Stomach (tissue), 9 donors: ENCODE measurements around the gene PRXL2A. TPM values are rescaled to one million over a fixed set of nuclear protein-coding genes. Genes with fewer than 3 reads are reported as not detected.

Experiments used
- DNase-seq, 2 donors: peaks; one replicate each; pipeline versions ENCODE4 v3.0.0 to v3.0.0-alpha.2; 2013 to 2019
- H3K27ac ChIP-seq, 5 donors: fragments of 200-600 bp in 4 of 5; sonication (generic) in 4 of 5; one replicate each; pipeline ENCODE4 v1.5.1; 2013 to 2019; ENCODE audit warnings: mild to moderate bottlenecking in 1 of 5, moderate library complexity in 1 of 5
- H3K27me3 ChIP-seq, 3 donors: fragments of 200-600 bp; sonication (generic); one replicate each; pipeline ENCODE4 v1.5.1; 2017 to 2019; ENCODE audit warnings: mixed run types in 1 of 3
- H3K36me3 ChIP-seq, 4 donors: fragments of 200-600 bp; sonication (generic); 1 replicate in 3 of 4; 2 replicates in 1 of 4; pipeline ENCODE4 v1.5.1; 2016 to 2019
- H3K4me1 ChIP-seq, 4 donors: fragments of 200-600 bp; sonication (generic); one replicate each; pipeline ENCODE4 v1.5.1; 2016 to 2019
- H3K4me3 ChIP-seq, 4 donors: fragments of 200-600 bp; sonication (generic) in 3 of 4; one replicate each; pipeline ENCODE4 v1.5.1; 2016 to 2019; ENCODE audit warnings: mild to moderate bottlenecking in 1 of 4
- H3K9me3 ChIP-seq, 4 donors: fragments of 200-600 bp; sonication (generic); one replicate each; pipeline ENCODE4 v1.5.1; 2016 to 2019
- CTCF ChIP-seq, 7 experiments: fragments of 450-650 bp in 4 of 7; fragments of 200-600 bp in 3 of 7; sonication (generic) in 3 of 7; IDR thresholded peaks; one replicate each; pipeline ENCODE4 v1.5.1; 2016 to 2019; ENCODE audit warnings: antibody characterized with exemption in 7 of 7, control low read depth in 2 of 7, mild to moderate bottlenecking in 1 of 7
- EP300 ChIP-seq: sonication (generic); formaldehyde crosslinking; IDR thresholded peaks from one replicate; pipeline ENCODE4 v1.6.1; 2017; ENCODE audit warnings: antibody characterized with exemption
- POLR2A ChIP-seq, 4 donors: fragments of 450-650 bp; IDR thresholded peaks; one replicate each; pipeline ENCODE4 v1.6.1; 2016; ENCODE audit warnings: antibody characterized with exemption in 4 of 4, control low read depth in 2 of 4, mild to moderate bottlenecking in 1 of 4, moderate library complexity in 1 of 4
- POLR2AphosphoS5 ChIP-seq, 3 donors: sonication (generic); formaldehyde crosslinking; IDR thresholded peaks; one replicate each; pipeline ENCODE4 v1.6.1; 2016; ENCODE audit warnings: antibody characterized with exemption in 3 of 3
- WGBS, 5 donors: extraction: QIAGEN DNeasy Blood & Tissue Kit in 3 of 5; methylation state at CpG; one replicate each; pipeline versions ENCODE4 v1.1.5 to v1.1.7; 2013 to 2018; 5-methylcytosine and 5-hydroxymethylcytosine counted together
- intact Hi-C: fragments of 100-400 bp; cut with DNase I; formaldehyde crosslinking; loops from one replicate; pipeline ENCODE4 v1.15.1; 2023; ENCODE audit warnings: low total_unique reads
- polyA plus RNA-seq, 3 donors: library from polyadenylated mRNA; stranded (reverse); fragments of 200-250 nt; gene quantifications; one replicate each; pipeline ENCODE4 v1.2.3, GENCODE V29; 2013
- total RNA-seq, 5 donors: library from RNA; depleted of rRNA; stranded (reverse); fragments of >200 nt; gene quantifications; one replicate each; pipeline versions ENCODE4 v1.1.0 to v1.2.3, GENCODE V29; 2014 to 2016
- donor health status: healthy with polysubstance abuse.
- donor health status: Bipolar disorder and iron deficiency.
- donor health status: healthy.

Gene PRXL2A
- total and polyA plus RNA-seq, 8 donors = 6.7 to 56.8 (median 17.8) TPM

- intact Hi-C loops = no loop called here
- H3K36me3 ChIP-seq = peaks cover 0 to 27% (median 17%) of the 10 kb centered on the region in 4 donors
- no peak for DNase-seq
- TF ChIP-seq POLR2A (IDR thresholded peaks at IDR 0.05) (no peak), CTCF (IDR thresholded peaks at IDR 0.05) (no peak), POLR2AphosphoS5 (IDR thresholded peaks at IDR 0.05) (no peak), EP300 (no peak)
- H3K27me3 ChIP-seq = no peaks in the 10 kb centered on the region
- H3K4me1 ChIP-seq = peaks cover 83 to 100% (median 99%) of the 10 kb centered on the region in 4 donors
- H3K27ac ChIP-seq = peak overlapping the region in 4 of 5 donors; percentile 71 to 91 (median 82)
- WGBS, 5 donors = 78 to 92% (median 90%) methylated on average over 10 of the region's 10 CpGs
- H3K9me3 ChIP-seq = no peaks in the 10 kb centered on the region
- no peak overlapping the region for H3K4me3 ChIP-seq
Measured at GRCh38 chr10:80465839-80466590, 57.7 kb downstream of the PRXL2A start.

- H3K9me3 ChIP-seq = no peaks in the 10 kb centered on the region
- H3K36me3 ChIP-seq = peaks cover 0 to 34% (median 21%) of the 10 kb centered on the region in 4 donors
- no peak overlapping the region for H3K4me3 ChIP-seq
- no peaks in the 10 kb centered on the region for H3K27me3 ChIP-seq
- TF ChIP-seq EP300 (no peak), CTCF (IDR thresholded peaks at IDR 0.05) (no peak), POLR2AphosphoS5 (IDR thresholded peaks at IDR 0.05) (no peak), POLR2A (IDR thresholded peaks at IDR 0.05) (no peak)
- intact Hi-C loops = no loop called here
- peak overlapping the region in 4 of 5 donors; percentile 71 to 91 (median 82) for H3K27ac ChIP-seq
- no peak for DNase-seq
- 54 to 68% (median 68%) methylated on average over 10 of the region's 10 CpGs for WGBS, 5 donors
- H3K4me1 ChIP-seq = peaks cover 83 to 100% (median 99%) of the 10 kb centered on the region in 4 donors
Measured at GRCh38 chr10:80466724-80467326, 58.5 kb downstream of the PRXL2A start.

- WGBS, 5 donors = 45 to 67% (median 46%) methylated on average over 6 of the region's 6 CpGs
- Histone ChIP-seq H3K4me1 (peaks cover 72 to 100% (median 98%) of the 10 kb centered on the region in 4 donors), H3K4me3 (peak overlapping the region in 1 of 4 donors; percentile 27), H3K27ac (peak overlapping the region; percentile 39 to 91 (median 78)), H3K36me3 (peaks cover 0 to 37% (median 24%) of the 10 kb centered on the region in 4 donors), H3K27me3 (no peaks in the 10 kb centered on the region), H3K9me3 (no peaks in the 10 kb centered on the region)
- peak; percentile 52 to 70 for DNase-seq
- intact Hi-C loops = no loop called here
- peak; percentile 48 to 73 (median 73) for TF ChIP-seq POLR2AphosphoS5 (IDR thresholded peaks at IDR 0.05)
- no peak for TF ChIP-seq EP300
- no peak for TF ChIP-seq POLR2A (IDR thresholded peaks at IDR 0.05)
- no peak for TF ChIP-seq CTCF (IDR thresholded peaks at IDR 0.05)
Measured at GRCh38 chr10:80468002-80468401, 59.7 kb downstream of the PRXL2A start.

GRCh38 chr10:80468806-80469421, 60.6 kb downstream of the PRXL2A start:
- WGBS, 5 donors = 35 to 50% (median 37%) methylated on average over 7 of the region's 7 CpGs
- DNase-seq = peak in 1 of 2 donors; percentile 74
- Histone ChIP-seq H3K9me3 (no peaks in the 10 kb centered on the region), H3K4me1 (peaks cover 66 to 100% (median 96%) of the 10 kb centered on the region in 4 donors), H3K27me3 (no peaks in the 10 kb centered on the region), H3K4me3 (peak overlapping the region in 1 of 4 donors; percentile 27), H3K27ac (peak overlapping the region; percentile 47 to 91 (median 78)), H3K36me3 (peaks cover 0 to 40% (median 28%) of the 10 kb centered on the region in 4 donors)
- TF ChIP-seq POLR2AphosphoS5 (IDR thresholded peaks at IDR 0.05) (no peak), POLR2A (IDR thresholded peaks at IDR 0.05) (no peak), EP300 (no peak), CTCF (IDR thresholded peaks at IDR 0.05) (no peak)
- intact Hi-C loops = no loop called here
